HG03457 (cell line): ENCODE measurements around the gene KLHL2.
A peak's percentile ranks its signal among the peaks of the same experiment; 100 is the strongest.
"Not testable (repeated sequence)": the region's sequence is repeated elsewhere in the genome, so short reads cannot be mapped to it uniquely, and the experiment has no call there.

ENCODE experiments used
- ATAC-seq: cut with Tn5 transposase; IDR thresholded peaks from one replicate; pipeline ENCODE4 v1.9.1; 2021; ENCODE audit warnings: moderate number of reproducible peaks; ENCODE audit not compliant: unreplicated experiment

KLHL2 gene

DNA sequence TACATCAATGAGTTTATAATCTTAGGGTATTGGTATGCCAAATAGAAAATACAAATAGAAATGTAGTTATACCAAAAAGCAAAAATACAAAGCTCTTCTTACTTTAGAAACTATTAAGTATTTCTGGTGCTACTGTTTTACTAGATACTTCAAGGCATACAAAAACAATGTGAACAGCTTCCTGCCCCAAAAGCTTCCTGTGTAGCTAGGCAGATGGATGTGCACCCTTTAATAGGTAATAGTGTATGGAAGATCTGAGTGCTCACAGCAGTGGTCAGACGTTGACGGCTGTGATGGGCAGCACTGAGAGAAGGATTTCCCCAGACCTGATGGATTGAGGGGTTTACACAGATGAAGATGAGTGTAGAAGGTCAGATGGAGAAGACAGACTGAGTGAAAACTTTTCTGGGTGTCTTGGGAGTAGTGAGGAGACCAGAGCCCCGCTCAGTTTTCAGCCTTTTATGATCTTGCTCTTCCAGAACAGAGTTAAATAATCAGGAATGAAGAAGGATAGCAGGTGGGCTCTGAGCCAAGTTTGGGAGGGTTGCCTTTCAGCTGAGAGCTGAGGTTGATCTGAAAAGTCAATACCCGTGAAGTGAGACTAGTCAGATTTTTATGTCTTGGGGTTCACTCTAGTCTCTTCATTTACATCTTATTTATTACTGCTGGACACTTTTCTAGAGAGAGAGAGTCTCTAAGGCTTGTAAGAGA, 22.3 kb downstream of the KLHL2 start:
- not testable (repeated sequence) for ATAC-seq

GRCh38 chr4:165232623-165233433, 25.5 kb downstream of the KLHL2 start:
- not testable (repeated sequence) for ATAC-seq

DNA sequence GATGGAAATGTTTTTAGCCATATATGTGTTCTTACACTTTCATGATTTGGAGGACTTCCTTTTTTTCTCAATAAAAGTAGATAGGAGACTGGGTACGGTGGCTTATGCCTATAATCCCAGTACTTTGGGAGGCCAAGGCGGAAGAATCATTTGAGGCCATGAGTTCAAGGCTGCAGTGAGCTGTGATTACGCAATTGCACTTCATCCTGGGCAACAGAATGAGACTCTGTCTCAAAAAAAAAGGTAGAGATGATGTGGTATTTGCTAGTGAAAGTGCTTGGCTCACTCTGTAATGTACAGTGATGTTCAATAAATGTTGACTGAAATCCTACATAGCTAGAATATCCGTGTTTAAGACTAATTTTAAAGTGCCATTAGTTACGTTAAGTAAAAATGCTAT, 27.4 kb downstream of the KLHL2 start:
- no peak for ATAC-seq

DNA sequence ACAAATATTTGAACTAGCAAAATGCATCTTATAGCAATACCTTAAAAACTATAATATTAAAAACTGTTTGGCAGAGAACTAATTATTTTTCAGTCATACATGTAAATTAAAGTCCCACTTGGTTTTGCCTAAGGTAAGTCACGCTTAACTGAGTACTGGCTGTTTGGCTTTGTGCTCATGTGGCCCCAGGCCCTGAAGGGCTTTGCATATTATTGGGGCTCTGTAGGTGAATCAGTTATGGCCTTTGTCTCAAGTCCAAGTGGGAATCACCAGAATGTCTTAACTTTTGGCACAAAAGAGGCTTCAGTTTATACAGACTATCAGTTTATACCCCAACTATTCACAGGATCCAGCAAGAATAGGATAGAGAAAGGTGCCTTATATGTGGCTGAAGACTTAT, 29.5 kb downstream of the KLHL2 start:
- not testable (repeated sequence) for ATAC-seq

GRCh38 chr4:165238041-165238640, 30.8 kb downstream of the KLHL2 start:
- not testable (repeated sequence) for ATAC-seq

- not testable (repeated sequence) for ATAC-seq
These were observed 33.4 kb downstream of the KLHL2 start for GRCh38 chr4:165240761-165241160.

DNA sequence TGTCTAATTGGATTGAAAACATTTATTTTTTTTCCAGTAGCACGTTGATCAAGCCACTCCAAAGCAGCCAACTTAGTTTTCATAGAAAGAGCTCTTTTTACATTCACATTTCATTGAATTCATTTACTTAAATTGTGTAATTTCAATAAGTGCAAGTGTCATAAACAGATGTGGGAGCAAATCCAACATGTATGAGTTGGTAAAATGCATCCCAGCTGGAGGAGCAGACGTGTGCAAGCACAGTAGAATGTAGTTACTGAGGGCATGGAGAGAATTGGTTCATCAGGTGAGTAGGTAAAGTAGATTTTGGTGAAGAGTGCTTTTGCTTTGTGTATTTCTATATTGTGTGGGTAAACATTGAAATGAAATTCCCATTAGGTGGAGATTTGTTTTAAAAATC, 36.8 kb downstream of the KLHL2 start:
- not testable (repeated sequence) for ATAC-seq

- ATAC-seq: not testable (repeated sequence)
These were observed 37.3 kb downstream of the KLHL2 start for GRCh38 chr4:165244587-165245186.

- no peak for ATAC-seq
These were observed 40.7 kb downstream of the KLHL2 start for GRCh38 chr4:165248102-165248501.

- ATAC-seq: not testable (repeated sequence)
These were observed 41.5 kb downstream of the KLHL2 start for GRCh38 chr4:165248904-165249303.

- ATAC-seq: not testable (repeated sequence)
These were observed 47.4 kb downstream of the KLHL2 start for GRCh38 chr4:165254771-165255170.

GRCh38 chr4:165255439-165255838, 48.1 kb downstream of the KLHL2 start:
- ATAC-seq: peak; percentile 93

GRCh38 chr4:165256074-165256659, 48.8 kb downstream of the KLHL2 start:
- not testable (repeated sequence) for ATAC-seq

DNA sequence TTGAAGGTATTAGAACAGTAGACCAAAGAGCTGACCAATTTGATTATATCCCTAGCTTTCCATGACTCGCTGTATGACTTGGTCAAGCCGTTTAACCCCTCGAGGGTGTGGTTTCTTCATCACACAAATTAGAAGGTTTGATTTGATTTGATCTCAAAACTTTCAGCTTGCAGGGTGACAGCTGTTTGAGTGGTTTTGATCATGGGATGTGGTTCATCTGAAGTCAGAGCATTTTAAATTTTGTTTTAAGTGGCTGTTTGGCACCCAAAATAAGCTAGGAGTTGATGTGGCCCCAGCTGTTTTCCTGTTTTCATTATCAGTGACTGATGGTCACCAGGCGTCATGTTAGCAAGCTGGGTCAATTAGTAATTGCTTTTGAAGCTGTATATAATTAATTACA, 52.4 kb downstream of the KLHL2 start:
- not testable (repeated sequence) for ATAC-seq

GRCh38 chr4:165262306-165262705, 54.9 kb downstream of the KLHL2 start:
- ATAC-seq: not testable (repeated sequence)

DNA sequence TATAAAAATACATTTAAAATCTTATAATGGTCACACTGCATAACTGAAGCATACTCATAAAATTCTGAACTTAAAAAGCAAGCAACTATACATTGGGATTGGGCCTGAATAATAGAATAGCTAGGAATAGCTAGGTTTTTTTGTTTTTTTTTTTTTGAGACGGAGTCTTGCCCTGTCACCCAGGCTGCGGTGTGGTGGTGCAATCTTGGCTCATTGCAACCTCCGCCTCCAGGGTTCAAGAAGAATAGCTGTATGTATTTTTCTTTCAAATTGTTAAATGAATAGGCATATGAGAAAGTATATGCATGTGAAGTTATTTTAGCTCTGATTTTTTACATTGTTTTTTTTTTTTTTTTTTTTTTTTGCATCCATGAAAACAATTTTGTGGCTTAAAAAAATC, 56.1 kb downstream of the KLHL2 start:
- ATAC-seq: not testable (repeated sequence)

GRCh38 chr4:165269931-165270330, 62.6 kb downstream of the KLHL2 start:
- not testable (repeated sequence) for ATAC-seq

- not testable (repeated sequence) for ATAC-seq
These were observed 66.1 kb downstream of the KLHL2 start for GRCh38 chr4:165273443-165273842.

GRCh38 chr4:165275357-165275756, 68.0 kb downstream of the KLHL2 start:
- not testable (repeated sequence) for ATAC-seq

DNA sequence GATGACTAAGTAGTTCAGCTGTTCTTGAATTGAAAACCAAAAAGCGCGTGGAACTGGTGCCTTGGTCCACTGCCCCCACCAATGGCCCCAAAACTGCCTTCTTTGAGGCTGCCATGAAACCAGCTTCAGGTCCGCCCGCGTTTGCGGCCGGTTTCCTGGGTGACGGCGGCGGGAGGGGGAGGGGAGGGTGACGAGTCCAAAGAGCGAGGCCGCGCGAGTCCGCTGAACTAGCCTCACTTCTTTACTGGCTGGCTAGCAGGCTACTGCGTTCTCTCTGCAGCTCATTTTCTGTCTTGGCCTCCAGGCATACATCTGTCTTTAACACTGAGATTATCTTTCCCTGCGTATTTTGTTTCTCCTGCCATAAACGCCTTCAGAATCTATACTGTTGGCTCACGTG, 72.2 kb downstream of the KLHL2 start:
- ATAC-seq: not testable (repeated sequence)

DNA sequence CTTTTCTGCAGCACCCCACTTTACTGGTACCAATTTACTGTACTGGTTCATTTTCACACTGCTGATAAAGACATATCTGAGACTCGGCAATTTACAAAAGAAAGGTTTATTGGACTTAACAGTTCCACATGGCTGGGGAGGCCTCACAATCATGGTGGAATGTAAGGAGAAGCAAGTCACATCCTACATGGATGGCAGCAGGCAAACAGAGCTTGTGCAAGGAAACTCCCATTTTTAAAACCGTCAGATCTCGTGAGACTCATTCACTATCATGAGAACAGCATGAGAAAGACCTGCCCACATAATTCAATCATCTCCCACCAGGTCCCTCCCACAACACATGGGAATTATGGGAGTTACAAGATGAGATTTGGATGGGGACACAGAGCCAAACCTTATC, 77.3 kb downstream of the KLHL2 start:
- ATAC-seq: not testable (repeated sequence)
